Activated CD8-positive, alpha-beta memory T cell treated with anti-CD3 and anti-CD28 coated beads, Interleukin-2, amount 50 U/mL, for 48 hours (primary cell): ENCODE results near the gene DNAJC2.

ENCODE experiments used
- DNase-seq: peaks from one replicate; pipeline ENCODE4 v3.0.0-alpha.2; 2020

The DNAJC2 gene

GRCh38 chr7:103344453-103345149 is at the start of gene DNAJC2:
DNAJC2 (minus strand) TSS chr7:103344767; CDS start chr7:103344622, 145 bp downstream.
- DNase-seq: peak; percentile 86

GRCh38 chr7:103391976-103392375 is 47.4 kb upstream of the DNAJC2 start:
- DNase-seq: no peak

- DNase-seq: no peak
These were observed 46.6 kb upstream of the DNAJC2 start for GRCh38 chr7:103391150-103391549.

GRCh38 chr7:103389263-103389662 is 44.7 kb upstream of the DNAJC2 start:
- no peak for DNase-seq

GRCh38 chr7:103388469-103389140 is 44.0 kb upstream of the DNAJC2 start:
- DNase-seq: no peak

- DNase-seq: no peak
These were observed 42.7 kb upstream of the DNAJC2 start for GRCh38 chr7:103387242-103387641.

- no peak for DNase-seq
These were observed 37.5 kb upstream of the DNAJC2 start for GRCh38 chr7:103382032-103382402.

GRCh38 chr7:103381280-103382031 is 36.9 kb upstream of the DNAJC2 start:
- no peak for DNase-seq

- no peak for DNase-seq
These were observed 36.0 kb upstream of the DNAJC2 start for GRCh38 chr7:103380395-103381191.

GRCh38 chr7:103379270-103379975 is 34.9 kb upstream of the DNAJC2 start:
- DNase-seq: no peak

GRCh38 chr7:103373866-103374643 is 29.5 kb upstream of the DNAJC2 start:
- DNase-seq: no peak

- DNase-seq: no peak
These were observed 24.9 kb upstream of the DNAJC2 start for GRCh38 chr7:103369432-103369831.

- DNase-seq: no peak
These were observed 5.2 kb upstream of the DNAJC2 start for GRCh38 chr7:103349805-103350204.

GRCh38 chr7:103348959-103349358 is 4.4 kb upstream of the DNAJC2 start:
- no peak for DNase-seq

- no peak for DNase-seq
These were observed 3.9 kb upstream of the DNAJC2 start for GRCh38 chr7:103348452-103348851.

- peak; percentile 84 for DNase-seq
These were observed 3.1 kb upstream of the DNAJC2 start, which contains the start of gene PSMC2 for GRCh38 chr7:103347507-103348267. PSMC2 (plus strand) TSS chr7:103347643; CDS start chr7:103347712, 69 bp downstream.

- no peak for DNase-seq
These were observed 1.8 kb upstream of the DNAJC2 start for GRCh38 chr7:103346396-103346795.

- DNase-seq: peak; percentile 67
These were observed 662 bp downstream of the DNAJC2 start for GRCh38 chr7:103343758-103344452.

- no peak for DNase-seq
These were observed 1.2 kb downstream of the DNAJC2 start for GRCh38 chr7:103343332-103343731.

- DNase-seq: no peak
These were observed 3.1 kb downstream of the DNAJC2 start for GRCh38 chr7:103341466-103341865.
